Peyer's patch (tissue), 4 donors: Measurements from ENCODE around the gene ATG10. TPM values are rescaled to one million over a fixed set of nuclear protein-coding genes. Genes with fewer than 3 reads are reported as not detected.

Experiments
- DNase-seq, 3 donors: peaks; one replicate each; pipeline ENCODE4 v3.0.0-alpha.2; 2017 to 2019
- H3K27ac ChIP-seq, 4 donors: fragments of 200-600 bp; sonication (generic); one replicate each; pipeline ENCODE4 v1.5.1; 2016 to 2019
- H3K27me3 ChIP-seq, 2 donors: fragments of 200-600 bp; sonication (generic); one replicate each; pipeline ENCODE4 v1.5.1; 2019
- H3K36me3 ChIP-seq, 3 donors: fragments of 200-600 bp; sonication (generic); one replicate each; pipeline ENCODE4 v1.5.1; 2016 to 2019
- H3K4me1 ChIP-seq, 4 donors: fragments of 200-600 bp; sonication (generic); one replicate each; pipeline ENCODE4 v1.5.1; 2016 to 2019
- H3K4me3 ChIP-seq, 4 donors: fragments of 200-600 bp; sonication (generic); 1 replicate in 3 of 4; 2 replicates in 1 of 4; pipeline ENCODE4 v1.5.1; 2016 to 2019; ENCODE audit warnings: mild to moderate bottlenecking in 1 of 4
- H3K9me3 ChIP-seq, 4 donors: fragments of 200-600 bp; sonication (generic); one replicate each; pipeline ENCODE4 v1.5.1; 2016 to 2019; ENCODE audit warnings: mild to moderate bottlenecking in 1 of 4
- CTCF ChIP-seq, 6 experiments: fragments of 450-650 bp in 4 of 6; fragments of 200-600 bp in 2 of 6; sonication (generic) in 1 of 6; IDR thresholded peaks; one replicate each; pipeline ENCODE4 v1.5.1; 2017 to 2019; ENCODE audit warnings: antibody characterized with exemption in 6 of 6, mild to moderate bottlenecking in 3 of 6, moderate library complexity in 1 of 6
- POLR2A ChIP-seq, 2 donors: fragments of 450-650 bp; IDR thresholded peaks; one replicate each; pipeline ENCODE4 v1.5.1; 2017; ENCODE audit warnings: antibody characterized with exemption in 2 of 2, mild to moderate bottlenecking in 2 of 2, moderate library complexity in 2 of 2
- total RNA-seq, 4 donors: library from RNA; depleted of rRNA; stranded (reverse); fragments of >200 nt; gene quantifications; one replicate each; pipeline ENCODE4 v1.1.0, GENCODE V29; 2016

ATG10 gene
- total RNA-seq, 4 donors from 2014 or later: 3.6 to 6.6 (median 4.5) TPM

DNA sequence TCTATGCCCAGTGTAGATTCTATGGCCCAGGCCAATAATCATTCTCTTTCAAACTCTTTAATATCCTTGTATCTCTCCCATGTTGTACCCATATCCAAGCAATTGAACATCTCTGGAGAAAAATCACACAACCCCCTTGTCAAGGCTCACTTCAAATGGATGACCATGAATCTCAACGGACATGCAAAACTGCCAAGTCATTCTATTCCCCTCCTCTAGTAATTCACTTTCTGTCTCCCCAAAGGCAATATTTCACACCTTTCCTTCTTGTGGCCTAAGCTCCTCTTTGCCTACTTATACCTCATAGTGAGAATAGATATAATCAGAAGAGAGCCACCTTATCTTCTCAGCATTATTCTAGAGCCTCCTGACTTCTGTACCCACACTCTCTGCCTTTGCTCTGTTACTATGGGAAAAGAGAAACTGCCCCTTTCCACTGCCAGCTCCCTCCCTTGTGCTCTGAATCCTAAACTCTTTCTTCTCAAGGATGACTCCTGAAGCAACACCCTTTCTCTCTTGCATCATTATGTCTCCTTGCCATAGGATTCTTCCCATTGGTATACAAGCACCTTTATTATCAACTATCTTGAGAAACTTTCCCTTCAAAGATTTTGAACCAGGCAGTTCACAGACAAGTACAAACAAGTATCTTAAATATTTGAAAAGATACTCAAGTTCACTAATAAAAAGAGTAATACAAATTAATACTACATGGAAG lies 240.2 kb downstream of the ATG10 start:
- no peaks in the 10 kb centered on the region for H3K36me3 ChIP-seq
- H3K4me3 ChIP-seq: no peak overlapping the region
- no peaks in the 10 kb centered on the region for H3K27me3 ChIP-seq
- TF ChIP-seq CTCF (IDR thresholded peaks at IDR 0.05) (no peak), POLR2A (IDR thresholded peaks at IDR 0.05) (no peak)
- H3K9me3 ChIP-seq: no peaks in the 10 kb centered on the region
- H3K4me1 ChIP-seq: no peaks in the 10 kb centered on the region
- no peak overlapping the region for H3K27ac ChIP-seq
- no peak for DNase-seq

- H3K4me3 ChIP-seq: no peak overlapping the region
- H3K27me3 ChIP-seq: no peaks in the 10 kb centered on the region
- H3K4me1 ChIP-seq: no peaks in the 10 kb centered on the region
- no peak for DNase-seq
- no peaks in the 10 kb centered on the region for H3K36me3 ChIP-seq
- no peak overlapping the region for H3K27ac ChIP-seq
- no peaks in the 10 kb centered on the region for H3K9me3 ChIP-seq
- TF ChIP-seq CTCF (IDR thresholded peaks at IDR 0.05): no peak
- no peak for TF ChIP-seq POLR2A (IDR thresholded peaks at IDR 0.05)
These were observed 246.1 kb downstream of the ATG10 start for GRCh38 chr5:82217917-82218316.

DNA sequence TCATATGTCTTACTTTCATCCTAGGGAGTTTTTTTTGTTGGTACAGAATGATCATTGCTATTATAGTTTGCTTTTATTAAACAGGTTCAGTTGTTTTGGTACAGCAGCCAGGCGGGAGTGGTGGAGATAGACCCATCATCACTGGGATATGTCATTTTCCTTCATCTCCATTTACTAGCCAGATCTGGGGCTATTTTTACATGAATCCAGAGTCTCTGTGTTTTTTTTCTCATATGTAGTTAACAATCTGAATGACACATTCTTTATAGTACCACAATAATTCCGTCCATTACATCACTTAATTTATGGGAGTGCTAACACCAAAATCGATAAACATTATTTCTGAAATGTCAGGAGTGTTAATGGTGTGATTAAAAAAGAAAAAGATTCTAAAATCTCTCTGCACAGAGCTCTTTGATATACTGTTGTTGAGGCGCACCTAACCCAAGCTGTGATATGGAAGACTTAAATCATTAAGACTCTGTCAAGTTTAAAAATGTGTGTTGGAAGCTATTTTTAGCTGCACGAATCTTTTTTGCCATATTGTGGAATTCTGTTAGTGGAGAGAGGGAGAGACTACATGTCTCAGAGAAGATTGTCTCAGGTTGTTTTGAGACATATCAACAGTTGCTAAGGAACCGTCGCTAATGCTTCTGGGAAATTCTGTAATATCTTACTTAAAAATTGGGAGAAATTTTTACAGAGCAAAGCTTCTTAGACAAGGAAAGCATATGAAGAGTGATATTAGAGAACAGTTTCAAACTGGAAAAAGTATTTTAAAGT lies 246.7 kb downstream of the ATG10 start:
- no peaks in the 10 kb centered on the region for H3K9me3 ChIP-seq
- no peak overlapping the region for H3K4me3 ChIP-seq
- TF ChIP-seq POLR2A (IDR thresholded peaks at IDR 0.05) (no peak), CTCF (IDR thresholded peaks at IDR 0.05) (no peak)
- DNase-seq: no peak
- no peaks in the 10 kb centered on the region for H3K27me3 ChIP-seq
- no peak overlapping the region for H3K27ac ChIP-seq
- no peaks in the 10 kb centered on the region for H3K36me3 ChIP-seq
- H3K4me1 ChIP-seq: no peaks in the 10 kb centered on the region

DNA sequence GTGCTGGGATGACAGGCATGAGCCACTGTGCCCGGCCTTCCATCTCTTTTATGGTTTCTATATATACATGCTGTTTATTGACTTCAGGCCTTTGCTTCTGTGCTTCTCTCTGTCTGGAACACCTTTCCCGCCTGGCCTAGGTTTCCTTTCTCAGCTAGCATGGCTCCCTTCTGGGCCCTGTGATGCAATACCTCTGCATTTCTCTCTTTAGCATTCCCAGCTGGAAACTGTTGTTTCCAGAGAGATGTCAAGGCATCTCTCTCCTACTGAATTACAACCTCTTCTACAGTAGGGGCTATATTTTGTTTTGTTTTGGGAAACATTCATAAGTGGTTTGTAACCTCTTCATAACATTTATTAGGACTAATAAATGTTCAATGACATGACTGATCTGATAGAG lies 249.2 kb downstream of the ATG10 start:
- H3K36me3 ChIP-seq: no peaks in the 10 kb centered on the region
- no peak overlapping the region for H3K4me3 ChIP-seq
- TF ChIP-seq CTCF (IDR thresholded peaks at IDR 0.05) (no peak), POLR2A (IDR thresholded peaks at IDR 0.05) (no peak)
- H3K27ac ChIP-seq: no peak overlapping the region
- no peaks in the 10 kb centered on the region for H3K27me3 ChIP-seq
- no peaks in the 10 kb centered on the region for H3K9me3 ChIP-seq
- no peak for DNase-seq
- H3K4me1 ChIP-seq: no peaks in the 10 kb centered on the region

GRCh38 chr5:82222597-82223574 lies 251.1 kb downstream of the ATG10 start:
- Histone ChIP-seq H3K27ac (no peak overlapping the region), H3K27me3 (no peaks in the 10 kb centered on the region), H3K36me3 (no peaks in the 10 kb centered on the region), H3K9me3 (no peaks in the 10 kb centered on the region), H3K4me3 (no peak overlapping the region), H3K4me1 (no peaks in the 10 kb centered on the region)
- TF ChIP-seq CTCF (IDR thresholded peaks at IDR 0.05) (no peak), POLR2A (IDR thresholded peaks at IDR 0.05) (no peak)
- DNase-seq: no peak
